MCF 10A (cell line): ENCODE measurements around the gene MAP3K5. TPM values are rescaled to one million over a fixed set of nuclear protein-coding genes. Genes with fewer than 3 reads are reported as not detected.

Experiments
- BruUV-seq: library from RNA; stranded (reverse); fragments of 400-500 nt; replicated peaks from 2 replicates; lab custom pipeline; 2021; lab: Mats Ljungman, UMichigan
- CTCF ChIA-PET: fragments of 300-600 bp; sonication (Branson Sonifier 250); formaldehyde crosslinking; extraction: SDS; loops from one replicate; lab custom pipeline; 2021; ENCODE audit warnings: antibody characterized with exemption, inconsistent platforms; lab: Yijun Ruan, JAX
- POLR2A ChIA-PET: fragments of 300-600, 350-650 bp; sonication (Branson Sonifier 250); formaldehyde crosslinking; extraction: SDS; loops from one replicate; lab custom pipeline; 2020; ENCODE audit warnings: antibody characterized with exemption, inconsistent platforms; lab: Yijun Ruan, JAX
- DNase-seq: peaks from one replicate; pipeline ENCODE4 v3.0.0-alpha.2; 2018; ENCODE audit not compliant: unreplicated experiment
- H3K27ac Mint-ChIP-seq: one replicate; pipeline ENCODE4 v1.8.0; 2022; ENCODE audit warnings: mild to moderate bottlenecking, low read depth, mixed read lengths; ENCODE audit not compliant: unreplicated experiment
- H3K27me3 Mint-ChIP-seq: one replicate; pipeline ENCODE4 v1.8.0; 2022; ENCODE audit warnings: mixed read lengths; ENCODE audit not compliant: insufficient read depth, unreplicated experiment
- H3K36me3 Mint-ChIP-seq: one replicate; pipeline ENCODE4 v1.8.0; 2022; ENCODE audit warnings: mild to moderate bottlenecking, moderate library complexity, mixed read lengths; ENCODE audit not compliant: insufficient read depth, unreplicated experiment
- H3K4me1 Mint-ChIP-seq: one replicate; pipeline ENCODE4 v1.8.0; 2022; ENCODE audit warnings: mixed read lengths; ENCODE audit not compliant: insufficient read depth, unreplicated experiment
- H3K4me3 Mint-ChIP-seq: one replicate; pipeline ENCODE4 v1.8.0; 2022; ENCODE audit warnings: mild to moderate bottlenecking, moderate library complexity, mixed read lengths; ENCODE audit not compliant: unreplicated experiment
- H3K9me3 Mint-ChIP-seq: one replicate; pipeline ENCODE4 v1.8.0; 2022; ENCODE audit warnings: mixed read lengths; ENCODE audit not compliant: unreplicated experiment
- intact Hi-C: fragments of 100-400 bp; cut with micrococcal nuclease; formaldehyde crosslinking; loops from 2 replicates; pipeline ENCODE4 v1.14.1; 2022
- total RNA-seq: library from RNA; stranded (reverse); gene quantifications from 2 replicates; pipeline ENCODE4 v1.2.3, GENCODE V29; 2022
- TF ChIP-seq, protein P1 (sequence below): fragments of 200-600 bp; IDR thresholded peaks from one replicate; pipeline ENCODE4 v1.8.0; 2022; ENCODE audit warnings: antibody characterized with exemption, mild to moderate bottlenecking; ENCODE audit not compliant: unreplicated experiment

The MAP3K5 gene
- total RNA-seq, 1 experiment from 2014 or later: 8.4 TPM

DNA sequence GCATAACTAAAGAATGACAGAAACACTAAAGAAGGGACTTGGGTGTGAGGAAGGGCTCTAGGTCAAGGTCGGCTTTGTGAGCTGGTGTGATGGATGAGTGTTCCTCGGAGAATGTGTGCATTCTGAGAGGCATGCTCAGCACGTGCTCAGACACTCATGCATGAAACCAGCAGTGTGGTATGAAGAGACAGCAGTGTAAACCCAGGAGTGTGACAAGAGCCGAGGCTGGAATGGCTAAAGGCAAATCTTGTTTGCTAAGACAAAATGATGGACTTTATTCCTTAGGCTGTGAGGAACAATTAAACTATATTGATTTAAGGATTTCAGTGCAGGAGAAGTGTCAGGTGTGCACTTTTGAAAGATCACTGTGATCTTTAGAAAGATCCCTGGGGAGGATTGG lies 134.6 kb downstream of the MAP3K5 start:
- no peak overlapping the region for H3K27ac Mint-ChIP-seq

DNA sequence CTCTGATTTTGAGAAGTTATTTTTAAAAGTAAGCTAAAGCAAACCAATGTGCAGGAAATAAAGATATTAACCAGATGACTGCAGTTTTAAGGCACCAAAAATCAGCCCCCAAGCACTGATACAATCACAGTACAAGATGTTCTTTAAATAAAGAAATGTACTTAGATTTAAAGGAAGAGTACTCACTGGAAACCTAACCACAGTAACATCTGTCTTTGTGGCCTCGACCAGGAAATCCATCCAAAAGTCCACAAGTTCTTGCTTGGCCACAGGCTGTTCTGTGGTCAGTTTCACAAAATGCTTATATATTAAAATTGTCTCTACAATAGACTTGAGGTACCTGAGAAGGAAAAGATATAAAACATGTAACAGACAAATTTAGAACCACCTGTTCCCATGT lies 136.2 kb downstream of the MAP3K5 start:
- Mint-ChIP-seq H3K27ac (no peak overlapping the region), H3K4me3 (no peak overlapping the region), H3K36me3 (peaks cover 15% of the 10 kb centered on the region), H3K9me3 (no peaks in the 10 kb centered on the region), H3K4me1 (peaks cover 12% of the 10 kb centered on the region), H3K27me3 (no peaks in the 10 kb centered on the region)
- BruUV-seq: no TSS peak
- DNase-seq: no peak
- intact Hi-C loops: no loop called here
- ChIA-PET POLR2A (interaction anchor here (1.3 to 2.2 kb wide), 2 partner anchors 10 to 13 kb away, joined by 3 to 7 read pairs; no protein-coding TSS in a partner anchor), CTCF (interaction anchor here (0.9 to 2.9 kb wide), 3 partner anchors 12 to 136 kb away, joined by 3 to 14 read pairs (median 13); partner anchors contain the start of gene MAP3K5)
- TF ChIP-seq, protein P1, sequence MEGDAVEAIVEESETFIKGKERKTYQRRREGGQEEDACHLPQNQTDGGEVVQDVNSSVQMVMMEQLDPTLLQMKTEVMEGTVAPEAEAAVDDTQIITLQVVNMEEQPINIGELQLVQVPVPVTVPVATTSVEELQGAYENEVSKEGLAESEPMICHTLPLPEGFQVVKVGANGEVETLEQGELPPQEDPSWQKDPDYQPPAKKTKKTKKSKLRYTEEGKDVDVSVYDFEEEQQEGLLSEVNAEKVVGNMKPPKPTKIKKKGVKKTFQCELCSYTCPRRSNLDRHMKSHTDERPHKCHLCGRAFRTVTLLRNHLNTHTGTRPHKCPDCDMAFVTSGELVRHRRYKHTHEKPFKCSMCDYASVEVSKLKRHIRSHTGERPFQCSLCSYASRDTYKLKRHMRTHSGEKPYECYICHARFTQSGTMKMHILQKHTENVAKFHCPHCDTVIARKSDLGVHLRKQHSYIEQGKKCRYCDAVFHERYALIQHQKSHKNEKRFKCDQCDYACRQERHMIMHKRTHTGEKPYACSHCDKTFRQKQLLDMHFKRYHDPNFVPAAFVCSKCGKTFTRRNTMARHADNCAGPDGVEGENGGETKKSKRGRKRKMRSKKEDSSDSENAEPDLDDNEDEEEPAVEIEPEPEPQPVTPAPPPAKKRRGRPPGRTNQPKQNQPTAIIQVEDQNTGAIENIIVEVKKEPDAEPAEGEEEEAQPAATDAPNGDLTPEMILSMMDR: no peak

More for the DNA sequence above, 134.6 kb downstream of the MAP3K5 start:
- TF ChIP-seq, protein P1: no peak
- POLR2A ChIA-PET: no interaction called here
- Mint-ChIP-seq H3K4me3 (no peak overlapping the region), H3K27me3 (no peaks in the 10 kb centered on the region), H3K9me3 (no peaks in the 10 kb centered on the region), H3K36me3 (peaks cover 15% of the 10 kb centered on the region), H3K4me1 (peaks cover 12% of the 10 kb centered on the region)
- intact Hi-C loops: no loop called here
- BruUV-seq: no TSS peak
- DNase-seq: no peak
- CTCF ChIA-PET: interaction anchor here (0.6 to 2.9 kb wide), 4 partner anchors 14 to 78 kb away, joined by 3 to 13 read pairs (median 6); no protein-coding TSS in a partner anchor

DNA sequence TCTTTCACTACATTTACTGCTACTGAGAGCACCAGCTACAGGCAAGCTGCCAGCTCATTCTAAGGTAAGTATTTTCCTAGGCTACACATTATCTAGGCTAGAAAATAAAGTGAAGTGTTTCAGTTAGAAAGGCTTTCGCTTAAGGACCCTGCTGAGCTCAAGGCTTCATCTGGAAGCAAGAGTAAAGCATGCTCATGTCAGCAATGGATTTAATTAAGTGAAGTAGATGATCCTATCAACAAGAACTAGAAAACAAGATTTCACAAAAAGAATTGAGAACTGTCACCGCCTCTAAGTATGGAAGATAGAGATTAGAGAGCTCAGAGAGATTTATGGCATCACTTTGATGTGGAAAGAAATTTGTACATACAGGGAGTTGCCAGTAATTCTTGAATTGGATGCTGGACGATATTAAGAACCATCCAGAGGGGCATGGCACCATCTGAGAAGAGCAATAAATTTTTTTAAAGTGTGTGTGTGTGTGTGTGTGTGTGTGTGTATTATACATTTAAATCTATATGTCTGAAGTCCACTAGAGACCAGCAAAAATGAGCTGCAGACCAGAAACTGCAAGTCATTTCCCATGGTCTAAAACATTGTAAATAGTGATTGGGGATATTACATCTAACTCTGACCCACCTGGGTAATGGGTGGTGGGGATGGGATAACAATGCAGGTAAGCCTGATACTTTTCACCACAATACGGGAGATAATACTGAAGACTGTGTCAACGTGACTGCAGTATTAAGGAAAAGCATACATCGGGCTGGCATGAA lies 136.8 kb downstream of the MAP3K5 start:
- ChIA-PET CTCF (interaction anchor here (0.9 to 2.9 kb wide), 3 partner anchors 11 to 137 kb away, joined by 3 to 14 read pairs (median 13); partner anchors contain the start of gene MAP3K5), POLR2A (interaction anchor here (1.3 to 2.2 kb wide), 2 partner anchors 9 to 14 kb away, joined by 3 to 7 read pairs; no protein-coding TSS in a partner anchor)
- intact Hi-C loops: no loop called here
- no peak for DNase-seq
- no peak overlapping the region for H3K4me3 Mint-ChIP-seq
- H3K36me3 Mint-ChIP-seq: peaks cover 15% of the 10 kb centered on the region
- no peaks in the 10 kb centered on the region for H3K27me3 Mint-ChIP-seq
- H3K9me3 Mint-ChIP-seq: no peaks in the 10 kb centered on the region
- no peak overlapping the region for H3K27ac Mint-ChIP-seq
- TF ChIP-seq, protein P1: no peak
- no TSS peak for BruUV-seq
- peaks cover 12% of the 10 kb centered on the region for H3K4me1 Mint-ChIP-seq

DNA sequence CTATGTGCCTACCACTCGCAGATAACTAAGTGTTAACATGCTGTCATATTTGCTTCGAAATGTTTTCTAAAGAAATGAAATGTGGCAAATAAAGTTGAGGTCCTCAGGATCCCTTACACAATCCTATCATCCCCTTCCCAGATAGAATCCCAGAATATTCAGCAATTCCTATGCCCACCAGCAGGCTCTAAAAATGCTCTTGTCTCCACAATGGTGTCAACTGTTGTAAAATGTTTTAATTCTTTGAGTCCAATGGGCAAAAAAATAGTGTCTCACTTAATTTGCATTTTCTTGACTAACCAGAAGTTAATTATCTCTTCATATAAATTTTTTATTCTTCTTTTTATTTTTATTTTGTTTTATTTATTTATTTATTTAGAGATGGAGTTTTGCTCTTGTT lies 138.2 kb downstream of the MAP3K5 start:
- H3K27ac Mint-ChIP-seq: no peak overlapping the region
- intact Hi-C loops: no loop called here
- CTCF ChIA-PET: no interaction called here
- TF ChIP-seq, protein P1: no peak
- H3K4me3 Mint-ChIP-seq: no peak overlapping the region
- H3K27me3 Mint-ChIP-seq: no peaks in the 10 kb centered on the region
- POLR2A ChIA-PET: interaction anchor here (0.6 kb wide), 1 partner anchor 21 kb away, joined by 3 read pairs; no protein-coding TSS in a partner anchor
- peaks cover 12% of the 10 kb centered on the region for H3K4me1 Mint-ChIP-seq
- H3K9me3 Mint-ChIP-seq: no peaks in the 10 kb centered on the region
- DNase-seq: no peak
- no TSS peak for BruUV-seq
- peaks cover 23% of the 10 kb centered on the region for H3K36me3 Mint-ChIP-seq
